ENCODE measurements around the gene TM9SF4.

DNA sequence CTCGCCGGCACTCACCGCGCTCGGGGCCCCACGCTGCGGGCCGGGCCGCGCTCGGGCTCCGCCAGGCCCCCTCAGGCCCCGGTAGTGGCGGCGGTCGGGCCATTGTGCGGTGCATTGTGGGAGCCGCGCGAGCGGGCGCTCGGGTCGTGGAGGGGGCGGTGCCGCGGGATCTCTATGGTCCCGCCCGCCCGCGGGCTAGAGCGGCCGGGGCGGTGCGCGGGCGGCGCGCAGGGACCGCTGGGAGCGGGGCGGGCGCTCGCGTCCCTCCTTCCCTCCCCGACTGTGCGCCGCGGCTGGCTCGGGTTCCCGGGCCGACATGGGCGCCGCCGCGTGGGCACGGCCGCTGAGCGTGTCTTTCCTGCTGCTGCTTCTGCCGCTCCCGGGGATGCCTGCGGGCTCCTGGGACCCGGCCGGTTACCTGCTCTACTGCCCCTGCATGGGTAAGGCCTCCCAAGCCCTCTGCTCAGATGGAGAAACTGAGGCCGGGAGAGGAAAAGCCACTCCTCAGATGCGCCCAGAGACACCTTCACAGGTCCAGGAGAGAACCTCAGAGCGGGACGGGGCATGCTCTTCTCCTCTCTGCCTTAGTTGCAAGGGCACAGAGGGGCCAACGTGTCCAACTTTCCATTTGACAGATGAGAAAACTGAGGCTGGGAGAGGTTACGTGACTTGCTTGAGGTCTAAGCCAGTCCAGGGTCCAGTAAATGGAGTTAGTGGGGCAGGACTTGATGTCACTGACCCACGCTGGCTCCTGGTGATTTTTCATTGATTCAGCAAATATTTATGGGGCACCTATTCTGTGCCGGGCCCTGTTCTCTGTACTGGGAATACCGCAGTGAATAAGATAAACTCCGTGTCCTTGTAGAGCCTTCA lies 98.3 kb downstream of the TM9SF4 start, which contains the start of the genes PLAGL2 and POFUT1:
- peak in 4 of 5 experiments; percentile 11 to 34 (median 23) for TF ChIP-seq CTCF (IDR thresholded peaks at IDR 0.05 in 4 of 5, conservative IDR thresholded peaks at IDR 0.05 in 1 of 5)
- peak; percentile 90 to 94 for TF ChIP-seq POLR2A (IDR thresholded peaks at IDR 0.05)
